IMR-90 (cell line): ENCODE data around the gene VNN1. TPM values are rescaled to one million over a fixed set of nuclear protein-coding genes. Genes with fewer than 3 reads are reported as not detected.

Experiments
- ATAC-seq: fragments of 200-7000 bp; cut with Tn5 transposase; 2 replicates; pipeline ENCODE4 v1.9.1; 2020; ENCODE audit warnings: low read depth, mild to moderate bottlenecking, moderate library complexity
- BruUV-seq: library from RNA; stranded (reverse); fragments of 400-500 nt; replicated peaks from 2 replicates; lab custom pipeline; 2021; lab: Mats Ljungman, UMichigan
- CTCF ChIA-PET: fragments of 300-600 bp; formaldehyde crosslinking; extraction: SDS; loops from one replicate; lab custom pipeline; 2021; ENCODE audit warnings: antibody characterized with exemption; lab: Yijun Ruan, JAX
- POLR2A ChIA-PET: fragments of 300-600 bp; sonication (Branson Sonifier 250); formaldehyde crosslinking; loops from one replicate; lab custom pipeline; 2022; ENCODE audit warnings: antibody characterized with exemption; ENCODE audit not compliant: unreplicated experiment; lab: Charles Lee
- DNase-seq: peaks from one replicate; pipeline ENCODE4 v3.0.0; 2013
- H2AFZ ChIP-seq: replicated peaks from 2 replicates; pipeline ENCODE3; 2013; ENCODE audit warnings: low read length, mild to moderate bottlenecking; ENCODE audit not compliant: poor library complexity
- H2AK5ac ChIP-seq: 2 replicates; pipeline ENCODE4 v1.6.1; 2013; ENCODE audit warnings: low read depth, low read length, inconsistent platforms
- H2AK9ac ChIP-seq: replicated peaks from 2 replicates; pipeline ENCODE3; 2013; ENCODE audit warnings: mild to moderate bottlenecking, low read depth, low read length, moderate library complexity; ENCODE audit not compliant: poor library complexity
- H2BK120ac ChIP-seq: 2 replicates; pipeline ENCODE4 v1.6.1; 2013; ENCODE audit warnings: low read depth, low read length, inconsistent platforms
- H2BK15ac ChIP-seq: 3 replicates; pipeline ENCODE4 v1.6.1; 2013; ENCODE audit warnings: low read depth, low read length, inconsistent platforms
- H2BK20ac ChIP-seq: 2 replicates; pipeline ENCODE4 v1.6.1; 2013; ENCODE audit warnings: low read depth, mild to moderate bottlenecking, inconsistent platforms, low read length, moderate library complexity
- H2BK5ac ChIP-seq: 2 replicates; pipeline ENCODE4 v1.6.1; 2013; ENCODE audit warnings: mild to moderate bottlenecking, low read depth, low read length, inconsistent platforms; ENCODE audit not compliant: poor library complexity, severe bottlenecking
- H3K14ac ChIP-seq: replicated peaks from 2 replicates; pipeline ENCODE4 v1.6.1; 2013; ENCODE audit warnings: low read depth, low read length, inconsistent platforms
- H3K18ac ChIP-seq: 2 replicates; pipeline ENCODE4 v1.6.1; 2013; ENCODE audit warnings: low read depth, low read length, control low read depth
- H3K23ac ChIP-seq: 2 replicates; pipeline ENCODE4 v1.6.1; 2013; ENCODE audit warnings: low read depth, low read length, inconsistent platforms
- H3K27ac ChIP-seq: 2 replicates; pipeline ENCODE4 v1.5.1; 2013; ENCODE audit warnings: mild to moderate bottlenecking, control low read depth, low read length; ENCODE audit not compliant: insufficient read depth
- H3K27me3 ChIP-seq: 2 replicates; pipeline ENCODE4 v1.6.1; 2013; ENCODE audit warnings: low read length; ENCODE audit not compliant: control insufficient read depth, insufficient read depth
- H3K36me3 ChIP-seq: 2 replicates; pipeline ENCODE4 v1.6.1; 2013; ENCODE audit warnings: low read length, mixed read lengths; ENCODE audit not compliant: control insufficient read depth, insufficient read depth
- H3K4ac ChIP-seq: 2 replicates; pipeline ENCODE4 v1.6.1; 2013; ENCODE audit warnings: low read depth, low read length, inconsistent platforms
- H3K4me1 ChIP-seq: 2 replicates; pipeline ENCODE4 v1.6.1; 2013; ENCODE audit warnings: low read length, mixed read lengths; ENCODE audit not compliant: control insufficient read depth, insufficient read depth
- H3K4me2 ChIP-seq: 2 replicates; pipeline ENCODE4 v1.6.1; 2013; ENCODE audit warnings: low read depth, mild to moderate bottlenecking, control low read depth, low read length, moderate library complexity
- H3K4me3 ChIP-seq: 2 replicates; pipeline ENCODE4 v1.5.1; 2013; ENCODE audit warnings: low read depth, mild to moderate bottlenecking, control low read depth, low read length, moderate library complexity; ENCODE audit not compliant: insufficient read depth
- H3K56ac ChIP-seq: 2 replicates; pipeline ENCODE4 v1.6.1; 2013; ENCODE audit warnings: low read length, inconsistent platforms; ENCODE audit not compliant: insufficient read depth; ENCODE audit errors: extremely low read depth
- H3K79me1 ChIP-seq, 2 experiments: 2 replicates each; pipeline ENCODE4 v1.6.1; 2013; ENCODE audit warnings: low read length in 2 of 2, inconsistent platforms in 1 of 2, low read depth in 1 of 2
- H3K9ac ChIP-seq: 2 replicates; pipeline ENCODE4 v1.6.1; 2013; ENCODE audit warnings: low read depth, low read length, control low read depth
- H3K9me1 ChIP-seq: 2 replicates; pipeline ENCODE4 v1.6.1; 2013; ENCODE audit warnings: low read length, inconsistent platforms; ENCODE audit not compliant: insufficient read depth
- H3K9me3 ChIP-seq: 2 replicates; pipeline ENCODE4 v1.6.1; 2013; ENCODE audit warnings: low read length; ENCODE audit not compliant: control insufficient read depth, insufficient read depth
- H4K20me1 ChIP-seq: 2 replicates; pipeline ENCODE4 v1.6.1; 2013; ENCODE audit warnings: low read length, inconsistent platforms; ENCODE audit not compliant: insufficient read depth
- H4K5ac ChIP-seq: 2 replicates; pipeline ENCODE4 v1.6.1; 2013; ENCODE audit warnings: mild to moderate bottlenecking, low read depth, low read length, control low read depth
- H4K8ac ChIP-seq, 2 experiments: 2 replicates each; pipeline ENCODE4 v1.6.1; 2013; ENCODE audit warnings: low read depth in 2 of 2, low read length in 2 of 2, control low read depth in 1 of 2, inconsistent platforms in 1 of 2
- H4K91ac ChIP-seq: 2 replicates; pipeline ENCODE4 v1.6.1; 2013; ENCODE audit warnings: low read depth, low read length, inconsistent platforms; ENCODE audit not compliant: insufficient read depth
- BHLHE40 ChIP-seq: fragments of 150-350 bp; IDR thresholded peaks from 2 replicates; pipeline ENCODE4 v1.6.1; 2016; ENCODE audit warnings: mild to moderate bottlenecking, low read depth, low read length
- FOS ChIP-seq: fragments of 150-350 bp; IDR thresholded peaks from 2 replicates; pipeline ENCODE4 v1.6.1; 2016; ENCODE audit warnings: low read depth, low read length
- MAFK ChIP-seq: IDR thresholded peaks from 2 replicates; pipeline ENCODE4 v1.6.1; 2012; ENCODE audit warnings: low read depth, low read length, improper control_type of control experiment
- MXI1 ChIP-seq: IDR thresholded peaks from 2 replicates; pipeline ENCODE4 v1.6.1; 2012; ENCODE audit warnings: low read depth, mild to moderate bottlenecking, low read length, moderate library complexity, borderline replicate concordance
- RCOR1 ChIP-seq: IDR thresholded peaks from 2 replicates; pipeline ENCODE4 v1.6.1; 2012; ENCODE audit warnings: mild to moderate bottlenecking, low read length, improper control_type of control experiment; ENCODE audit not compliant: insufficient replicate concordance
- RFX5 ChIP-seq: IDR thresholded peaks from 2 replicates; pipeline ENCODE4 v1.8.0; 2012; ENCODE audit warnings: low read depth, mild to moderate bottlenecking, low read length, moderate library complexity
- USF2 ChIP-seq: fragments of 150-350 bp; IDR thresholded peaks from 2 replicates; pipeline ENCODE4 v1.6.1; 2017; ENCODE audit warnings: mild to moderate bottlenecking, antibody characterized with exemption, low read length, low read depth
- WGBS, 2 experiments: methylation state at CpG; one replicate each; pipeline versions ENCODE4 v1.1.5 to v1.1.7; 2013; ENCODE audit warnings: missing lambda C conversion rate in 2 of 2; ENCODE audit not compliant: insufficient read length in 1 of 2; ENCODE audit errors: extremely low coverage in 2 of 2; 5-methylcytosine and 5-hydroxymethylcytosine counted together
- dilution Hi-C: fragments of 300-500 bp; cut with HindIII; formaldehyde crosslinking; loops from one replicate; pipeline ENCODE4 v1.14.3; 2018; ENCODE audit warnings: low sequenced_read_pairs; ENCODE audit not compliant: unreplicated experiment
- in situ Hi-C: fragments of 300-500 bp; cut with MboI; formaldehyde crosslinking; loops from 3 replicates; pipeline ENCODE4 v1.14.3; 2019; ENCODE audit warnings: low sequenced_read_pairs, inconsistent platforms, mixed read lengths
- intact Hi-C: fragments of 100-400 bp; cut with micrococcal nuclease; formaldehyde crosslinking; loops from 2 replicates; pipeline ENCODE4 v1.10.0; 2022
- polyA plus RNA-seq, 3 experiments: library from polyadenylated mRNA; depleted of rRNA; stranded (reverse); fragments of >200 nt; gene quantifications; 2 replicates each; pipeline ENCODE4 v1.2.3, GENCODE V29; 2012; ENCODE audit warnings: low replicate concordance in 1 of 3
- total RNA-seq: library from RNA; depleted of rRNA; stranded (reverse); fragments of >200 nt; gene quantifications from 2 replicates; pipeline ENCODE4 v1.2.3, GENCODE V29; 2012
- TF ChIP-seq, protein P1 (sequence below): conservative IDR thresholded peaks from 2 replicates; pipeline ENCODE4 v1.5.1; 2012; ENCODE audit warnings: mild to moderate bottlenecking, low read depth, low read length, improper control_type of control experiment

VNN1 gene
- total and polyA plus RNA-seq, 2 of the 4 experiments (the other 2 are of a cell fraction), result 0.07 TPM; not detected in 1

GRCh38 chr6:132748446-132748845, 34.6 kb upstream of the VNN1 start:
- Histone ChIP-seq H3K27me3 (peaks cover 3% of the 10 kb centered on the region; the same call in 1 of the 2 replicates), H4K8ac (no peak overlapping the region), H4K5ac (no peak overlapping the region), H2BK20ac (no peak overlapping the region), H2AFZ (no peak overlapping the region), H3K9me3 (no peaks in the 10 kb centered on the region), H3K36me3 (no peaks in the 10 kb centered on the region), H2AK5ac (no peak overlapping the region), H2BK120ac (no peak overlapping the region), H2AK9ac (no peak overlapping the region), H3K4me2 (no peak overlapping the region), H3K4me3 (no peak overlapping the region), H4K91ac (no peak overlapping the region), H2BK15ac (no peak overlapping the region), H3K18ac (no peak overlapping the region), H3K23ac (no peak overlapping the region), H3K9me1 (no peaks in the 10 kb centered on the region), H3K4ac (no peak overlapping the region), H2BK5ac (no peak overlapping the region), H3K27ac (no peak overlapping the region), H3K14ac (no peak overlapping the region), H3K79me1 (no peaks in the 10 kb centered on the region), H4K20me1 (no peaks in the 10 kb centered on the region), H3K9ac (no peak overlapping the region), H3K56ac (no peak overlapping the region), H3K4me1 (no peaks in the 10 kb centered on the region)
- intact Hi-C loops (no loop called here), in situ Hi-C loops (no loop called here), dilution Hi-C loops (no loop called here)
- BruUV-seq, result no TSS peak
- no peak for TF ChIP-seq USF2
- TF ChIP-seq FOS, result no peak
- TF ChIP-seq MAFK, result no peak
- TF ChIP-seq RCOR1, result no peak
- TF ChIP-seq, protein P1, sequence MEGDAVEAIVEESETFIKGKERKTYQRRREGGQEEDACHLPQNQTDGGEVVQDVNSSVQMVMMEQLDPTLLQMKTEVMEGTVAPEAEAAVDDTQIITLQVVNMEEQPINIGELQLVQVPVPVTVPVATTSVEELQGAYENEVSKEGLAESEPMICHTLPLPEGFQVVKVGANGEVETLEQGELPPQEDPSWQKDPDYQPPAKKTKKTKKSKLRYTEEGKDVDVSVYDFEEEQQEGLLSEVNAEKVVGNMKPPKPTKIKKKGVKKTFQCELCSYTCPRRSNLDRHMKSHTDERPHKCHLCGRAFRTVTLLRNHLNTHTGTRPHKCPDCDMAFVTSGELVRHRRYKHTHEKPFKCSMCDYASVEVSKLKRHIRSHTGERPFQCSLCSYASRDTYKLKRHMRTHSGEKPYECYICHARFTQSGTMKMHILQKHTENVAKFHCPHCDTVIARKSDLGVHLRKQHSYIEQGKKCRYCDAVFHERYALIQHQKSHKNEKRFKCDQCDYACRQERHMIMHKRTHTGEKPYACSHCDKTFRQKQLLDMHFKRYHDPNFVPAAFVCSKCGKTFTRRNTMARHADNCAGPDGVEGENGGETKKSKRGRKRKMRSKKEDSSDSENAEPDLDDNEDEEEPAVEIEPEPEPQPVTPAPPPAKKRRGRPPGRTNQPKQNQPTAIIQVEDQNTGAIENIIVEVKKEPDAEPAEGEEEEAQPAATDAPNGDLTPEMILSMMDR, result no peak
- TF ChIP-seq MXI1, result no peak
- TF ChIP-seq RFX5, result no peak
- TF ChIP-seq BHLHE40, result no peak
- ChIA-PET POLR2A (no interaction called here), CTCF (interaction anchor here (1.2 kb wide), 1 partner anchor 114 kb away, joined by 3 read pairs; no protein-coding TSS in a partner anchor)
- DNase-seq (no peak), ATAC-seq (no peak)
- no CpG with 5 or more reads among the region's 1 CpG for WGBS, 2 experiments
